Measurements from ENCODE around the gene SLC30A10. TPM values are rescaled to one million over a fixed set of nuclear protein-coding genes. Genes with fewer than 3 reads are reported as not detected.

SLC30A10 gene
- total and polyA plus RNA-seq, 2 of the 13 experiments (the other 11 are each of a cell fraction or from before 2014, with no cell fraction given) = 20.9 to 30.2 TPM

DNA sequence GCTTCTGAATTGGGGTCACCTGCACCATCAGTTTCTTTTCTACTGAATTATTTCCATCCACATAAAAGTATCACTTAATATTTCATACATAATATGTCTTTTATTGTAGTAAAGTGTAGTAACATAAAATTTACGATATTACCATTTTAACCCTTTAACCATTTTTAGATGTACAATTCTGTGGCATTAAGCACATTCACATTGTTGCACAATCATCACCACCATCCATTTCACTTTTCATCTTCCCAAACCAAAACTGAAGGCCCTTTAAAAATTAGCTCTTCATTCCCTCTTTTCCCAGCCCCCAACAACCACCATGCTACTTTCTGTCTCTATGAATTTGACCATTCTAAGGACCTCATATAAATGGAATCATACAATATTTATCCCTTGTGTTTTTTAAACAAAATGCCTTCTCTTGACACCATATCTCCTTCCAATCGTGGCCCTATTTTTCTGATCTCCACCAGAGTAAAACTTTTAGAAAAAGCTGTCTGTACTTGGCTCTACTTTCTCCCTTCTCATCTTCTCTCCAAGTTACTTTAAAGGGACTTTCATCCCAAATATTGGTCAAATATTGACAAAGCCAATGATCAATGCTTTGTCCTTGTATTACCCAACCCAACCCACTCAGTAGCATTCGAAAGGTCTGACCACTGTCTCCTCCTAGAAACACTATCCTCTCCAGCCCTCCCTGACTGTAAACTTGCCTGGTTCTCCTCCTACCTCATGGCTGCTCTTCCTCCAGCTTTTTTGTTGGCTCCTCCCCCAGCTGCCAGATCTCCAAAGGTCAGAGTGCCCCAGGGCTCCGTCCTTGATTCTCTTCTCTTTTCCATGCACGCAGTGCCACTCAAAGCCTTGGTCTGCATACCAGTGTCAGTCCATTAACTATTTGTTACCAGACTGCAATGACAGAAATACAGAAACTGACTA lies 44.7 kb downstream of the SLC30A10 start (continued):
- TF ChIP-seq SMYD3 (CRISPR knock-in tag; IDR thresholded peaks at IDR 0.05) (no peak), SRSF4 (IDR thresholded peaks at IDR 0.05; ENCODE audit: low read depth, low read length, poor library complexity, severe bottlenecking) (no peak), ZNF775 (CRISPR knock-in tag; IDR thresholded peaks at IDR 0.05; ENCODE audit: borderline replicate concordance) (peak; percentile 98), ZNF878 (CRISPR knock-in tag; IDR thresholded peaks at IDR 0.05) (0 out of 2 replicates have a peak, but pooled peaks have one; percentile 42), KDM6A (CRISPR knock-in tag; IDR thresholded peaks at IDR 0.05; ENCODE audit: low read depth) (peak; percentile 74), THAP11 (CRISPR knock-in tag; IDR thresholded peaks at IDR 0.05) (peak; percentile 62; the same call in 1 of the 2 replicates), BCL6 (CRISPR knock-in tag; IDR thresholded peaks at IDR 0.05) (peak; percentile 95), XRCC5 (optimal IDR thresholded peaks at IDR 0.05; ENCODE audit: low read length) (peak; percentile 33), TMF1 (CRISPR knock-in tag; IDR thresholded peaks at IDR 0.05; ENCODE audit: low read depth) (no peak), ZFP41 (CRISPR knock-in tag; IDR thresholded peaks at IDR 0.05; ENCODE audit: borderline replicate concordance) (no peak), ZNF496 (CRISPR knock-in tag; IDR thresholded peaks at IDR 0.05; ENCODE audit: insufficient replicate concordance) (no peak), SIX4 (CRISPR knock-in tag; IDR thresholded peaks at IDR 0.05) (peak; percentile 68; the same call in 1 of the 2 replicates), RAD51 (IDR thresholded peaks at IDR 0.05; ENCODE audit: borderline replicate concordance) (no peak), ZNF552 (CRISPR knock-in tag; IDR thresholded peaks at IDR 0.05; ENCODE audit: borderline replicate concordance) (no peak), KAT2B (IDR thresholded peaks at IDR 0.05; ENCODE audit: borderline replicate concordance, low read depth, low read length) (0 out of 2 replicates have a peak, but pooled peaks have one; percentile 30), SOX13 (IDR thresholded peaks at IDR 0.05) (peak; percentile 34; the same call in 1 of the 2 replicates), SOX13 (CRISPR knock-in tag; conservative IDR thresholded peaks at IDR 0.05 in 1 of 2, IDR thresholded peaks at IDR 0.05 in 1 of 2) (peak in 1 of 2 experiments; percentile 84; a peak in 2 of 4 replicates), RBM39 (IDR thresholded peaks at IDR 0.05; ENCODE audit: low read depth, low read length, poor library complexity, severe bottlenecking) (no peak), CBX1 (IDR thresholded peaks at IDR 0.05; ENCODE audit: low read depth) (no peak), MYC (CRISPR knock-in tag; IDR thresholded peaks at IDR 0.05; ENCODE audit: borderline replicate concordance) (peak; percentile 63; the same call in 1 of the 2 replicates)
- TF ChIP-seq, protein P1, sequence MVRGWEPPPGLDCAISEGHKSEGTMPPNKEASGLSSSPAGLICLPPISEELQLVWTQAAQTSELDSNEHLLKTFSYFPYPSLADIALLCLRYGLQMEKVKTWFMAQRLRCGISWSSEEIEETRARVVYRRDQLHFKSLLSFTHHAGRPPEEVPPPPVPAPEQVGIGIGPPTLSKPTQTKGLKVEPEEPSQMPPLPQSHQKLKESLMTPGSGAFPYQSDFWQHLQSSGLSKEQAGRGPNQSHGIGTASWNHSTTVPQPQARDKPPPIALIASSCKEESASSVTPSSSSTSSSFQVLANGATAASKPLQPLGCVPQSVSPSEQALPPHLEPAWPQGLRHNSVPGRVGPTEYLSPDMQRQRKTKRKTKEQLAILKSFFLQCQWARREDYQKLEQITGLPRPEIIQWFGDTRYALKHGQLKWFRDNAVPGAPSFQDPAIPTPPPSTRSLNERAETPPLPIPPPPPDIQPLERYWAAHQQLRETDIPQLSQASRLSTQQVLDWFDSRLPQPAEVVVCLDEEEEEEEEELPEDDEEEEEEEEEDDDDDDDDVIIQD (CRISPR knock-in tag; IDR thresholded peaks at IDR 0.05; ENCODE audit: low read depth) = peak; percentile 77; the same call in 1 of the 2 replicates
- TF ChIP-seq, protein P2, sequence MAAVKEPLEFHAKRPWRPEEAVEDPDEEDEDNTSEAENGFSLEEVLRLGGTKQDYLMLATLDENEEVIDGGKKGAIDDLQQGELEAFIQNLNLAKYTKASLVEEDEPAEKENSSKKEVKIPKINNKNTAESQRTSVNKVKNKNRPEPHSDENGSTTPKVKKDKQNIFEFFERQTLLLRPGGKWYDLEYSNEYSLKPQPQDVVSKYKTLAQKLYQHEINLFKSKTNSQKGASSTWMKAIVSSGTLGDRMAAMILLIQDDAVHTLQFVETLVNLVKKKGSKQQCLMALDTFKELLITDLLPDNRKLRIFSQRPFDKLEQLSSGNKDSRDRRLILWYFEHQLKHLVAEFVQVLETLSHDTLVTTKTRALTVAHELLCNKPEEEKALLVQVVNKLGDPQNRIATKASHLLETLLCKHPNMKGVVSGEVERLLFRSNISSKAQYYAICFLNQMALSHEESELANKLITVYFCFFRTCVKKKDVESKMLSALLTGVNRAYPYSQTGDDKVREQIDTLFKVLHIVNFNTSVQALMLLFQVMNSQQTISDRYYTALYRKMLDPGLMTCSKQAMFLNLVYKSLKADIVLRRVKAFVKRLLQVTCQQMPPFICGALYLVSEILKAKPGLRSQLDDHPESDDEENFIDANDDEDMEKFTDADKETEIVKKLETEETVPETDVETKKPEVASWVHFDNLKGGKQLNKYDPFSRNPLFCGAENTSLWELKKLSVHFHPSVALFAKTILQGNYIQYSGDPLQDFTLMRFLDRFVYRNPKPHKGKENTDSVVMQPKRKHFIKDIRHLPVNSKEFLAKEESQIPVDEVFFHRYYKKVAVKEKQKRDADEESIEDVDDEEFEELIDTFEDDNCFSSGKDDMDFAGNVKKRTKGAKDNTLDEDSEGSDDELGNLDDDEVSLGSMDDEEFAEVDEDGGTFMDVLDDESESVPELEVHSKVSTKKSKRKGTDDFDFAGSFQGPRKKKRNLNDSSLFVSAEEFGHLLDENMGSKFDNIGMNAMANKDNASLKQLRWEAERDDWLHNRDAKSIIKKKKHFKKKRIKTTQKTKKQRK (IDR thresholded peaks at IDR 0.05; ENCODE audit: low read length) = no peak
- TF ChIP-seq, protein P3, sequence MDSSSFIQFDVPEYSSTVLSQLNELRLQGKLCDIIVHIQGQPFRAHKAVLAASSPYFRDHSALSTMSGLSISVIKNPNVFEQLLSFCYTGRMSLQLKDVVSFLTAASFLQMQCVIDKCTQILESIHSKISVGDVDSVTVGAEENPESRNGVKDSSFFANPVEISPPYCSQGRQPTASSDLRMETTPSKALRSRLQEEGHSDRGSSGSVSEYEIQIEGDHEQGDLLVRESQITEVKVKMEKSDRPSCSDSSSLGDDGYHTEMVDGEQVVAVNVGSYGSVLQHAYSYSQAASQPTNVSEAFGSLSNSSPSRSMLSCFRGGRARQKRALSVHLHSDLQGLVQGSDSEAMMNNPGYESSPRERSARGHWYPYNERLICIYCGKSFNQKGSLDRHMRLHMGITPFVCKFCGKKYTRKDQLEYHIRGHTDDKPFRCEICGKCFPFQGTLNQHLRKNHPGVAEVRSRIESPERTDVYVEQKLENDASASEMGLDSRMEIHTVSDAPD (CRISPR knock-in tag; IDR thresholded peaks at IDR 0.05) = peak; percentile 63; the same call in 1 of the 2 replicates
